BLaER1 (cell line): ENCODE results near the gene PLGRKT.
"Not testable (repeated sequence)": the region's sequence is repeated elsewhere in the genome, so short reads cannot be mapped to it uniquely, and the experiment has no call there.

Experiments
- H3K27ac ChIP-seq: shearing (Covaris generic); formaldehyde crosslinking; 2 replicates; pipeline ENCODE4 v1.8.1; 2022
- H3K27me3 ChIP-seq: shearing (Covaris generic); formaldehyde crosslinking; 2 replicates; pipeline ENCODE4 v1.8.1; 2022
- H3K36me3 ChIP-seq: shearing (Covaris generic); formaldehyde crosslinking; 2 replicates; pipeline ENCODE4 v1.8.1; 2022
- H3K4me1 ChIP-seq: shearing (Covaris generic); formaldehyde crosslinking; 2 replicates; pipeline ENCODE4 v1.8.1; 2022
- H3K4me2 ChIP-seq: shearing (Covaris generic); formaldehyde crosslinking; 2 replicates; pipeline ENCODE4 v1.8.1; 2022
- H3K4me3 ChIP-seq: shearing (Covaris generic); formaldehyde crosslinking; 2 replicates; pipeline ENCODE4 v1.8.1; 2022
- H3K9ac ChIP-seq: shearing (Covaris generic); formaldehyde crosslinking; 2 replicates; pipeline ENCODE4 v1.8.1; 2022
- H3K9me3 ChIP-seq: shearing (Covaris generic); formaldehyde crosslinking; 2 replicates; pipeline ENCODE4 v1.8.1; 2022
- H4K20me1 ChIP-seq: shearing (Covaris generic); formaldehyde crosslinking; 2 replicates; pipeline ENCODE4 v1.8.1; 2022
- Cebpa-rat ChIP-seq: shearing (Covaris generic); IDR thresholded peaks from 2 replicates; pipeline ENCODE4 v1.8.1; 2022

The PLGRKT gene, protein sequence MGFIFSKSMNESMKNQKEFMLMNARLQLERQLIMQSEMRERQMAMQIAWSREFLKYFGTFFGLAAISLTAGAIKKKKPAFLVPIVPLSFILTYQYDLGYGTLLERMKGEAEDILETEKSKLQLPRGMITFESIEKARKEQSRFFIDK

DNA sequence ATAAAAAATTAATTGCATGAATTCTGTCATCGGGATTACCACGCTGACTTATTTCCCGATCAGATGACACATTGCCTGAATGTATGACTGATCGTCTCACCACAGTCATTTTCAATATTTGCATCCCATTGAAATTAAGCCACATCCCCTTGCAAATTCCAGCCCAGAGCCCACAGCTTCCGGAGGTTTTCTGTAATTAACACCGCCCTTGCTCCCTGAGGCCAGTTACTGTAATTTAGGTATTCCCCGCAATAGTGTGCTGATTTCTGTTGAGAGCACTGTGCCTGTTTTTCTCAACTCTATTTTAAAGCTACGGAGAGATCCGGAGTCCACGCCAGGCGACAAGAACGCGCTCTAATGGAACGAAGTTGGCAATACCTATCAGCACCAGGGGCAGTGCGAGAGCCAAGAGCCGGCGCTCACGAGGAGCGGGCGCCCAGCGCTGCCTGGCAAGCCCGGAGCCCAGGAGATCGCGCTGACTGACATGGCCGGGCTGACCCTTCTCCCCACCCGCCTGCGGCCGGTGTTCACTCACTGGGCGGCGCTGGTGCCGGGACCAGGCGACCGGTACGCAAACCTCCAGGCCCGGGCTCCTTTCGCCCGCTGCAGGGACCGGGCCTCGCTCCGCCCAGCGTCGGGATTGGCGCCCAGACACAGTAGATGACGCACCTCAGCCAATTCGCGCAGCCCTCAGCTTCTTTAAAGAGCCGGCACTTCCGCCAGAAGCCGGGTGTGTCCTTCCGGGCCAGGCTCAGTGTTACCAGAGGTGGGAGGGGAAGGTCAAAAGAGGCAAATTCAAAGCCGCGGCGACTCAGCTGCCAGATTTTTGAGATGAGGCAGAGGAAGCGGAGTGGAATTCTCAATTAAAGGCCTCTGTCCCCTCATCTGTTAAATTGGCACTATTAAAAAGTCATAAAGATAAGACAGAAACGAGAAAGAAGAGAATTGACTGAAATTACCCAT is at the start of gene PLGRKT:
TSS of gene PLGRKT (minus strand) at position 672 of the 963 bp plus-strand sequence. CDS start 5,948 bp downstream, outside the sequence.
- Histone ChIP-seq H3K27ac (peak within 1 kb of the TSS; percentile 85), H3K9ac (peak within 1 kb of the TSS; percentile 81), H4K20me1 (no peaks in the 10 kb centered on the region), H3K36me3 (peaks cover 30% of the 10 kb centered on the region), H3K9me3 (peaks cover 26% of the 10 kb centered on the region), H3K4me2 (peak within 1 kb of the TSS; percentile 97), H3K27me3 (no peaks in the 10 kb centered on the region), H3K4me3 (peak within 1 kb of the TSS; percentile 76), H3K4me1 (peaks cover 23% of the 10 kb centered on the region)
- no peak for TF ChIP-seq Cebpa-rat

DNA sequence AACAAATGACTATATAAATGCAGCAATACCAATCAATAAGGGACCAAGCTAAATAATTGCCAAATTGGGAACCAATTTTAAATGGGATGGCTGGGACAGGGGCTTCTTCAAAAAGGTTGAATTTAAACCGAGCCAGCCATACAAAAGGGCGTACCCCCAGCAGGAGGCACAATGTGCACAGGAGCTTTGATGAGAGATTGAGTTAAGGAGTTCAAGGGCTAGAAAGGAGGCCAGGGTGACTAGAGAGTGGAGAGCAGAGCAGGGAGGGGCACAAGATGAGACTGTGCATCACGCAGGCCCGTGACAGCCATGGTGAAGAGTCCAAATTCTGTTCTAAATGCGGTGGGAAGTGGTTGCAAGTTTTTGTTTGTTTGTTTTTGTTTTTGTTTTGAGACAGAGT is 49.3 kb upstream of the PLGRKT start:
- no peaks in the 10 kb centered on the region for H3K27me3 ChIP-seq

DNA sequence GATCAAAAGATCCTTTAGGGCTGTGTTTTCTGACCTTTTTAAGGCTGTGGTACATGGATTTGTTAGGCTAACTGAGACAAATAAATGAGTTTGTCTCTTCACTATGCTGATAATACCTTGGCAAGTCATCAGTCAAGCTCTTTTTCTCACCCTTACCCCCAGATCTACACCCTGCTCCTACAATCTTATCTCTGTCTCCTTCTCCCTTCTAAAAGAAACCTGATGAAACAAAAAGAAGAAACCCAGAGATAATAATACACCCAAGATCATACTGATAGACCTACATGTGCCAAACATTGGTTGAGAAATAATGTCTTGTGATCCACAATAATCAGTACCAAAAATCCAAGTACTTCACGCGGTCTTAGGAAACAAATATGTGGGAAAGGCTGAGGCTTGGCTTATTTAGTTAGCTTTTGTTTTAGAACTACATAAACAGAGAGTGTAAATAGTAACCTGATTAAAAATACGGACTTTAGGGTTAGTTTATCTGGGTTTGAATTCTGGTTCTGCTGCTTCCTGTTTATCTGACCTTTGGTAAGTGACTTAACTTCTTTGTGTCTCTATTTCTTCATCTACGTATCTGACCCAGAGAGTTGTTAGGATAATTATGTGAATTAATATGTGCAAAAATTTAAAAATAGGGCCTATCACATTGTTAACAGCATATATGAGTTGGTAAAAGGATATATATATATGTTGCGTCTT is 47.8 kb upstream of the PLGRKT start:
- H3K27ac ChIP-seq, result no peak overlapping the region
- H3K9ac ChIP-seq, result no peak overlapping the region
- TF ChIP-seq Cebpa-rat, result no peak
- no peaks in the 10 kb centered on the region for H3K36me3 ChIP-seq
- no peaks in the 10 kb centered on the region for H3K27me3 ChIP-seq
- H4K20me1 ChIP-seq, result no peaks in the 10 kb centered on the region
- H3K4me2 ChIP-seq, result no peak overlapping the region
- no peaks in the 10 kb centered on the region for H3K4me1 ChIP-seq
- H3K9me3 ChIP-seq, result no peaks in the 10 kb centered on the region
- no peak overlapping the region for H3K4me3 ChIP-seq

More for the DNA sequence above, 49.3 kb upstream of the PLGRKT start:
- H3K4me2 ChIP-seq, result no peak overlapping the region
- no peak overlapping the region for H3K9ac ChIP-seq
- no peaks in the 10 kb centered on the region for H3K4me1 ChIP-seq
- H3K9me3 ChIP-seq, result no peaks in the 10 kb centered on the region
- no peak overlapping the region for H3K4me3 ChIP-seq
- no peaks in the 10 kb centered on the region for H3K36me3 ChIP-seq
- H4K20me1 ChIP-seq, result no peaks in the 10 kb centered on the region
- H3K27ac ChIP-seq, result no peak overlapping the region
- TF ChIP-seq Cebpa-rat, result no peak

DNA sequence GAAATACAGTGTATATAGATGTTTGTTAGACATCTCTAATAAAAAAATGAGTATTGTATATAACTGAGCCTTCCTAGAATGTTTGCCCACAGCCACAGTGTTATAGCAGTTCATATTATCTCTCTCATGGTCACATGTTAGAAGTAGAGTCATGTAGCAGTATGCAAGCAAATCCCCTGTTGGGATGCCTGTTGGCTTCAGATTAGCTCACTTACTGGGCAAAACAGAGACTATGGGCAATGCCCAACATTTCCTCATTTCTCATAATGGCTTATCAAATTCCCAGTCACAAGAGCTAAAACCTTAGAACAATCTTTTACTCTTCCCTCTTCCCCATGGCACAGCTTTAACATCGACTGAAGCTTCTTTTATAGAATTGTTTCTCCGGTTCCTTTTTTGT is 45.6 kb upstream of the PLGRKT start:
- H3K4me1 ChIP-seq, result no peaks in the 10 kb centered on the region
- H3K4me2 ChIP-seq, result no peak overlapping the region
- TF ChIP-seq Cebpa-rat, result no peak

DNA sequence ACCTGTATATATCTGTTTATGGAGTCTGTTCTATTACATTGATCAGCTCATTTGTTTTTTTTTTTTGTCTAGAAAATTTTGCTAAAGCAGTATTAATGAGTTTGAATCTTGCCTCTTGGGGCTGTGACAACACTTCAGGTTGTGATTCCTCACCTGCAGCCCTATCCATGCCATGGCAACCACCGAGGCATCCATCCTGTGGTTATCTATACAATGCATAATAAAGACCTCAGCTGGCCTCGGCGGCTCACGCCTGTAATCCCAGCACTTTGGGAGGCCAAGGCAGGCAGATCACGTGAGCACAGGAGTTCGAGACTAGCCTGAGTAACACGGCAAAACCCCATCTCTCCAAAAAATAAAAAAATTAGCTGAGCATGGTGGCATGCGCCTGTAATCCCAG is 44.5 kb upstream of the PLGRKT start:
- H4K20me1 ChIP-seq, result no peaks in the 10 kb centered on the region
- no peak for TF ChIP-seq Cebpa-rat
- H3K27ac ChIP-seq, result no peak overlapping the region
- H3K9me3 ChIP-seq, result peaks cover 6% of the 10 kb centered on the region
- no peaks in the 10 kb centered on the region for H3K27me3 ChIP-seq
- no peak overlapping the region for H3K4me2 ChIP-seq
- no peak overlapping the region for H3K4me3 ChIP-seq
- no peaks in the 10 kb centered on the region for H3K36me3 ChIP-seq
- H3K9ac ChIP-seq, result no peak overlapping the region
- H3K4me1 ChIP-seq, result no peaks in the 10 kb centered on the region

More for the DNA sequence above, 45.6 kb upstream of the PLGRKT start:
- H3K9me3 ChIP-seq, result no peaks in the 10 kb centered on the region
- no peak overlapping the region for H3K27ac ChIP-seq
- no peak overlapping the region for H3K9ac ChIP-seq
- H3K4me3 ChIP-seq, result no peak overlapping the region
- no peaks in the 10 kb centered on the region for H3K27me3 ChIP-seq
- H3K36me3 ChIP-seq, result no peaks in the 10 kb centered on the region
- no peaks in the 10 kb centered on the region for H4K20me1 ChIP-seq

DNA sequence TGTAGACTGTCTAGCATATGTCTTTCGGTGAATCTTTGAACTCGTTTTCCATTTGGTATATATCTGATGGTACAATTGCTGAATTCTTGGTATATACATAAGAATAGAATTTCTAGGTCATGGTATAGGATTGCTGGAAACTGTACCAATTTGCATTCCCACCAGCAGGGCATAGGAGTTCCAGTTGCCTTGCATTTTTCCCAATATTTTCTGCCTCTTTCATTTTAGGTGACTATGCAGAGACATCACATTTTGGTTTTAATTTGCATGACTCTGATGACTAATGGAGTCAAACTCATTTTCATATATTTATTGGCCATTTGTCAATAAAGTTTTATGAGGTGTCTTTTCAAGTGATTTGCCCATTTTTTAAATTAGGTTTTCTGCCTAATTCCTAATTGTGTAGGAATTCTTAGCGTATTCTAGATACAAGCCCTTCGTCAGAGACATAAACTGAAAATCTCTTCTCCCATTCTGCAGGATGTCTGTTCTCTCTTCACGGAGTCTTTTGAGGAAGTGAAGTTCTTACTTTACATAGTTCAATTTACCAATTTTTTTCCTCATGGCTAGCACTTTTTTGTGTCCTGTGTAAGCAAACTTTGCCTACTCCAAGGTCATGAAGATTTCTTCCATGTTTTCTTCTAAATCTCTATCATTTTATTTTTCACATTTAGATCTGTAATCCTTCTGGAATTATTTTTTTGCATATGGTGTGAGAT is 43.8 kb upstream of the PLGRKT start:
- Histone ChIP-seq H3K4me2 (no peak overlapping the region), H3K4me3 (no peak overlapping the region), H3K27me3 (no peaks in the 10 kb centered on the region), H3K36me3 (no peaks in the 10 kb centered on the region), H3K9me3 (peaks cover 11% of the 10 kb centered on the region), H3K4me1 (no peaks in the 10 kb centered on the region), H3K9ac (no peak overlapping the region), H3K27ac (no peak overlapping the region), H4K20me1 (no peaks in the 10 kb centered on the region)
- TF ChIP-seq Cebpa-rat, result no peak

DNA sequence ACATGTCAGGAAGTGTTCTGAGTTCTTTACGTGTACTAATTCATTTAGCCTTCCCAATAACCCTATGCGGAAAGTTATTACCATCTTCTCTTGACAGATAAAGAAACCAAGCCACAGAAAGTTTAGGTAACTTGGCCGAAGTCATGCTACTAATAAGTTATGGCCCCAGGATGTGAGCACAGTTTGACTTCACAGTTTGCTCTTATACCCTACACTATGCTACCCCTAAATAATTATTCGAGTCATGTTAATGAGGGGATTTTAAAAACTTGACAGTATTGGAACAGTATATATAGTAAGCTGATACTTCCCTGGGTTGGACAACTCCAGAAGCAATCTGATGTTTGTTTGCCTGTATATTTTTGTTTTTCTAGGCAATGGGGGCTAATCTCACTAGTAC is 43.2 kb upstream of the PLGRKT start:
- H3K4me2 ChIP-seq, result no peak overlapping the region
- H3K4me3 ChIP-seq, result no peak overlapping the region
- no peak overlapping the region for H3K27ac ChIP-seq
- peaks cover 11% of the 10 kb centered on the region for H3K9me3 ChIP-seq
- no peaks in the 10 kb centered on the region for H3K36me3 ChIP-seq
- no peaks in the 10 kb centered on the region for H3K4me1 ChIP-seq
- no peak overlapping the region for H3K9ac ChIP-seq
- no peaks in the 10 kb centered on the region for H4K20me1 ChIP-seq
- H3K27me3 ChIP-seq, result no peaks in the 10 kb centered on the region
- TF ChIP-seq Cebpa-rat, result no peak

DNA sequence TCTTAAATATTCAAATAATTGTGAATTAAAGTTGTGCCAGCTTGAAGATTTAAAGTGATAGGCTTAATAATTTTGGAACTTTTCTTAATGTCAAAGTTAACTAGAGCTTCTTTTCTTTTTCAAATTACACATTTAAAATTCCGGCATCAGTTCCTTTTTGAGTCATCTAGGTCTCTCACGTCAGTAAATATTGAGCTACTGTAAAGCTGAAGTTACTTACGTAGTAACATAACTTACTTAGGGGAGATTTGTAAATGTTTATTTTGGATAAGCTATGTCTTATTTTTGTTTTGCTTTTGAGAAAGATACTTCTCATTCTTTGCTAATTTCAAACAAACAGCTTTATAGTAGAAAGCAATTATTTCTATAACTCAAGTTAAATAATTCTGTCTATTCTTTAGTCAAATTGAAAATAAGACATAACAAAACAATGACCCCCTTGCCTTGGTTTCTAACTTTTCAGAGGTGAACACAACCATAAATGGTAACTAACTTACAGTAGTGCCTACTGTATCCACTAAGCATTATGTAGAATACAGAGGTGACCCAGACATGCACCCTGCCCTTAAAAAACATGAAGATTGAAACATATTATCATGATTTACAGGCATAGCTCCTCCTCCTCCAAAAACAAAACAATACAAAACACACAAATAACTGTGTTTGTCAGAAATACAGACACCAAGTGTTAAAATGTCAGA is 42.4 kb upstream of the PLGRKT start:
- Histone ChIP-seq H3K9ac (no peak overlapping the region), H3K27me3 (no peaks in the 10 kb centered on the region), H4K20me1 (no peaks in the 10 kb centered on the region), H3K4me2 (no peak overlapping the region), H3K4me3 (no peak overlapping the region), H3K27ac (no peak overlapping the region), H3K4me1 (no peaks in the 10 kb centered on the region), H3K36me3 (no peaks in the 10 kb centered on the region), H3K9me3 (peaks cover 11% of the 10 kb centered on the region)
- TF ChIP-seq Cebpa-rat, result no peak

DNA sequence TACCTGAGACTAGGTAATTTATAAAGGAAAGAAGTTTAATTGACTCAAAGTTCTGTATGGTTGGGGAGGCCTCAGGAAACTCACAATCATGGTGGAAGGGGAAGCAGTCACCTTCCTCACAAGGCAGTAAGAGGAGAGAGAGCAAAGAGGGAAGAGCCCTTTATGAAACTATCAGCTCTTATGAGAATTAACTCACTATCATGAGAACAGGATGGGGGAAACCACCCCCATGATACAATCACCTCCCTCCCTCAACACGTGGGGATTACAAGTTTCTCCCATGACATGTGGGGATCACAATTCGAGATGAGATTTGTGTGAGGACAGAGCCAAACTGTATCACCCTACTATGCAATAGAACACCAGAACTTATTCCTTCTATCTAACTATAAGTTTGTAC is 40.5 kb upstream of the PLGRKT start:
- H4K20me1 ChIP-seq, result no peaks in the 10 kb centered on the region
- no peaks in the 10 kb centered on the region for H3K36me3 ChIP-seq
- no peak overlapping the region for H3K9ac ChIP-seq
- no peaks in the 10 kb centered on the region for H3K27me3 ChIP-seq
- no peak overlapping the region for H3K4me3 ChIP-seq
- no peaks in the 10 kb centered on the region for H3K4me1 ChIP-seq
- TF ChIP-seq Cebpa-rat, result no peak
- no peak overlapping the region for H3K4me2 ChIP-seq
- peaks cover 11% of the 10 kb centered on the region for H3K9me3 ChIP-seq
- H3K27ac ChIP-seq, result no peak overlapping the region

DNA sequence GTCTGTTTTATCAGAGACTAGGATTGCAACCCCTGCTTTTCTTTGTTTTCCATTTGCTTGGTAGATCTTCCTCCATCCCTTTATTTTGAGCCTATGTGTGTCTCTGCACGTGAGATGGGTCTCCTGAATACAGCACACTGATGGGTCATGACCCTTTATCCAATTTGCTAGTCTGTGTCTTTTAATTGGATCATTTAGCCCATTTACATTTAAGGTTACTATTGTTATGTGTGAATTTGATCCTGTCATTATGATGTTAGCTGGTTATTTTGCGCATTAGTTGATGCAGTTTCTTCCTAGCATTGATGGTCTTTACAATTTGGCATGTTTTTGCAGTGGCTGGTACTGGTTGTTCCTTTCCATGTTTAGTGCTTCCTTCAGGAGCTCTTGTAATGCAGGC is 37.9 kb upstream of the PLGRKT start:
- peaks cover 11% of the 10 kb centered on the region for H3K9me3 ChIP-seq
- H3K4me1 ChIP-seq, H3K27me3 ChIP-seq, H3K27ac ChIP-seq, H3K36me3 ChIP-seq, H3K4me3 ChIP-seq, H4K20me1 ChIP-seq, H3K9ac ChIP-seq, H3K4me2 ChIP-seq: not testable (repeated sequence)
